NCI-H2171 (cell line): ENCODE measurements around the gene NPR2.
A peak's percentile ranks its signal among the peaks of the same experiment; 100 is the strongest.

Experiments
- DNase-seq: peaks from one replicate; lab custom pipeline; 2025; lab: John Stamatoyannopoulos, UW

The NPR2 gene

GRCh38 chr9:35763803-35764202, 27.6 kb upstream of the NPR2 start:
- DNase-seq, result no peak

- no peak for DNase-seq
These were observed 24.4 kb upstream of the NPR2 start for GRCh38 chr9:35766997-35767396.

- no peak for DNase-seq
These were observed 23.9 kb upstream of the NPR2 start for GRCh38 chr9:35767458-35767857.

GRCh38 chr9:35769763-35770162, 21.6 kb upstream of the NPR2 start:
- DNase-seq, result no peak

- DNase-seq, result no peak
These were observed 20.3 kb upstream of the NPR2 start for GRCh38 chr9:35771075-35771433.

GRCh38 chr9:35771534-35771933, 19.9 kb upstream of the NPR2 start:
- DNase-seq, result no peak

GRCh38 chr9:35771943-35772342, 19.4 kb upstream of the NPR2 start:
- no peak for DNase-seq

- no peak for DNase-seq
These were observed 16.3 kb upstream of the NPR2 start for GRCh38 chr9:35774907-35775635.

- peak; percentile 28 for DNase-seq
These were observed 15.4 kb upstream of the NPR2 start for GRCh38 chr9:35776018-35776417.

GRCh38 chr9:35778496-35778895, 12.9 kb upstream of the NPR2 start:
- no peak for DNase-seq

GRCh38 chr9:35781066-35781465, 10.3 kb upstream of the NPR2 start:
- DNase-seq, result no peak

- DNase-seq, result no peak
These were observed 8.0 kb upstream of the NPR2 start for GRCh38 chr9:35783418-35783817.

GRCh38 chr9:35789541-35789940, 1.9 kb upstream of the NPR2 start:
- DNase-seq, result no peak

- no peak for DNase-seq
These were observed 1.4 kb upstream of the NPR2 start for GRCh38 chr9:35790025-35790384.

GRCh38 chr9:35790385-35791296, 750 bp upstream of the NPR2 start:
- peak; percentile 51 for DNase-seq

- DNase-seq, result no peak
These were observed 828 bp downstream of the NPR2 start for GRCh38 chr9:35792024-35792813.

- DNase-seq, result no peak
These were observed 1.4 kb downstream of the NPR2 start for GRCh38 chr9:35792826-35793225.

GRCh38 chr9:35793461-35793860, 2.1 kb downstream of the NPR2 start:
- DNase-seq, result no peak

- DNase-seq, result no peak
These were observed 4.3 kb downstream of the NPR2 start for GRCh38 chr9:35795695-35796094.

- DNase-seq, result no peak
These were observed 6.1 kb downstream of the NPR2 start for GRCh38 chr9:35797311-35798109.

GRCh38 chr9:35798658-35799374, 7.4 kb downstream of the NPR2 start:
- no peak for DNase-seq
